ENCODE measurements around the gene CROT.

Gene CROT

GRCh38 chr7:87344446-87344845 lies 1.0 kb upstream of the CROT start:
- no peak for DNase-seq

GRCh38 chr7:87345962-87346371 lies 503 bp downstream of the CROT start:
- no peak for DNase-seq

- DNase-seq: no peak
These were observed 1.7 kb downstream of the CROT start for GRCh38 chr7:87347207-87347606.

- no peak for DNase-seq
These were observed 2.2 kb downstream of the CROT start for GRCh38 chr7:87347664-87348063.

- DNase-seq: no peak
These were observed 9.3 kb downstream of the CROT start for GRCh38 chr7:87354749-87355148.

GRCh38 chr7:87356448-87356847 lies 11.0 kb downstream of the CROT start:
- DNase-seq: no peak

- no peak for DNase-seq
These were observed 13.9 kb downstream of the CROT start for GRCh38 chr7:87359366-87359765.

GRCh38 chr7:87361320-87361719 lies 15.9 kb downstream of the CROT start:
- DNase-seq: no peak

GRCh38 chr7:87363342-87363741 lies 17.9 kb downstream of the CROT start:
- no peak for DNase-seq

GRCh38 chr7:87364246-87364645 lies 18.8 kb downstream of the CROT start:
- no peak for DNase-seq

GRCh38 chr7:87369216-87369615 lies 23.8 kb downstream of the CROT start:
- no peak for DNase-seq

GRCh38 chr7:87370660-87371180 lies 25.3 kb downstream of the CROT start:
- DNase-seq: no peak

- DNase-seq: no peak
These were observed 30.4 kb downstream of the CROT start for GRCh38 chr7:87375662-87376435.

GRCh38 chr7:87380905-87381304 lies 35.4 kb downstream of the CROT start:
- DNase-seq: no peak

GRCh38 chr7:87391020-87391701 lies 45.7 kb downstream of the CROT start:
- no peak for DNase-seq

- DNase-seq: no peak
These were observed 50.1 kb downstream of the CROT start for GRCh38 chr7:87395442-87396020.

GRCh38 chr7:87398446-87398845 lies 53.0 kb downstream of the CROT start:
- no peak for DNase-seq

GRCh38 chr7:87404674-87405073 lies 59.2 kb downstream of the CROT start:
- DNase-seq: no peak

GRCh38 chr7:87411186-87411585 lies 65.7 kb downstream of the CROT start:
- no peak for DNase-seq

- DNase-seq: no peak
These were observed 67.6 kb downstream of the CROT start for GRCh38 chr7:87413029-87413428.

- DNase-seq: no peak
These were observed 68.7 kb downstream of the CROT start for GRCh38 chr7:87413951-87414793.

- DNase-seq: no peak
These were observed 69.3 kb downstream of the CROT start for GRCh38 chr7:87414794-87415188.

All from activated CD8-positive, alpha-beta memory T cell treated with anti-CD3 and anti-CD28 coated beads, Interleukin-2, amount 50 U/mL, for 48 hours (primary cell).